HG03521 (cell line): ENCODE measurements around the gene LGALS16.
"Not testable (repeated sequence)": the region's sequence is repeated elsewhere in the genome, so short reads cannot be mapped to it uniquely, and the experiment has no call there.

Experiments used
- ATAC-seq: cut with Tn5 transposase; IDR thresholded peaks from one replicate; pipeline ENCODE4 v1.9.1; 2021; ENCODE audit warnings: mild to moderate bottlenecking, moderate library complexity; ENCODE audit not compliant: unreplicated experiment

The LGALS16 gene, protein sequence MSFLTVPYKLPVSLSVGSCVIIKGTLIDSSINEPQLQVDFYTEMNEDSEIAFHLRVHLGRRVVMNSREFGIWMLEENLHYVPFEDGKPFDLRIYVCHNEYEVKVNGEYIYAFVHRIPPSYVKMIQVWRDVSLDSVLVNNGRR

GRCh38 chr19:39655613-39656012, at the start of gene LGALS16:
Gene LGALS16, plus strand, starts transcription at chr19:39655913. Its CDS starts 49 bp downstream, at chr19:39655962.
- ATAC-seq, result no peak

- ATAC-seq, result no peak
Measured at GRCh38 chr19:39607021-39607420, 48.7 kb upstream of the LGALS16 start.

DNA sequence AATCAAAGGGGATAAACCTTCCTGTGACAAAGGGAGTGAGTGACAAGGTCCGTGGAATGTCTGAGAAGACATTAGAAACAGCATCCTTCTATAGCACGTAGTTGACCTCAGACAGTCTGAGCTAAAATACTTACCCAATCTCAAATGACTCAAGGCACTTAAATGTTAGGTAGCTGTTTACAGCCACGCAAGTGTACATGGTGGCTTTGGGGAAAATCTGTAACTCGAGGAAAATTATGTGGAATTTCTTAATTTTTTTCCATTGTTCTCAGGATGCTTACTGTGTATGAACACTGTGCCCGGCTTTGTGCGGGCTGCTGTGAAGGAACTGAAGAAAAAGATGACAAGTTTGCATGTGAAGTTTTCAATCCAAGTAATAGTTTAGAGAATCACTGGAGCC, 48.2 kb upstream of the LGALS16 start:
- ATAC-seq, result no peak

GRCh38 chr19:39613597-39613996, 42.1 kb upstream of the LGALS16 start:
- no peak for ATAC-seq

GRCh38 chr19:39617745-39618144, 38.0 kb upstream of the LGALS16 start:
- no peak for ATAC-seq

- no peak for ATAC-seq
Measured at GRCh38 chr19:39623946-39624345, 31.8 kb upstream of the LGALS16 start.

GRCh38 chr19:39627631-39628030, 28.1 kb upstream of the LGALS16 start:
- not testable (repeated sequence) for ATAC-seq

DNA sequence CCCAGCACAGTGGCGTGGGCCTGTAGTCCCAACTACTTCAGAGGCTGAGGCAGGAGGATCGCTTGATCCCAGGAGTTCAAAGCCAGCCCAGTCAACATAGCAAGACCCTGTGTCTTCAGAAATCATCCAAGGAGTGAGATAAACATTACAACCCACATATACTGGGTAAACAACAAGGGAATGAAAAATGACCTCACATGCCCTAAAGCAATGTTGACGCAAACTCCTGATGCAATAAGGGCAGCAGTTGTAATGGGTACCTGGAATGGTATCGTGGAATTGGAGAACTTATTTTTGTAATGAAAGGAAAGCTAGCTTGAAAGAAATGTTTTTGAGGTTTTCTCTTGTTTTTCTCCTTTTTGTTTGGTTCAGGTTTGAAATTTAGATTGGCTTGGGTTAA, 24.5 kb upstream of the LGALS16 start:
- no peak for ATAC-seq

DNA sequence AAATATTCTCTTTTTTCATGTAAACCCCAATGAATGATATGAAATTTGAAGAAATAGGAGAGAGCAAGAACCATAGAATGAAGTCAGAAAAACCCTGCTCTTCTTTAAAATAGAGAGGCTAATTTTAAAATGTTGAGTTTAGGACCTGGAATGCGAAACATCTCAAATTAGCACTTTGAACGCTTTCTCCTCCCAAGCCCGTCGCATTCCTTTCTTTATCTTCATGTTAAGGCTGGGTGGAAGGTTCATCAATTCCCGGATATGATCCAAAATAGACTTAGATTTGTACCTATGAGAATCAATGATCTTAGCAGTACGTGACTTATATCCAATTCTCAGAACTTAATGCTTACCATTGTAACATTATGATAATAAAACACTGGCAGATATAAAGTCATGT, 24.1 kb upstream of the LGALS16 start:
- ATAC-seq, result no peak

DNA sequence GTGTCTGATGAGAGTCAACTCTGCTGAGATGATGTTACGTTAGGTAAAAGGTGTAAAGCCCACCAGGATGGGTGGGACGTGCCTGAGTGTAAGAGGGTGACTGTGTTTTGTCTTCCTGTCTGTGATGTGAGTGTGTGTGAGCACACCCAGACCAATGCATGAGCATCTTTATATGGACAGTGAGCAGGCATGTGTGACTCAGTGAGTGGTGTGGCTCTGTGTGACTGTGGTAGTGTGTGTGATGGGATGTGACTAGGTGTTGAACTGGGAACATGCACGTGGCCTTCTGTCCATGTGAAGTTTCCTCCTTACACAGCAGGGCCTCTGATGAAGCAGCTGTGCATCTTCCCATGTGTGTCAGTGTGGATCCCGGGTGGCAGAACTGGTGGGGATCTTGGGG, 17.8 kb upstream of the LGALS16 start:
- no peak for ATAC-seq

DNA sequence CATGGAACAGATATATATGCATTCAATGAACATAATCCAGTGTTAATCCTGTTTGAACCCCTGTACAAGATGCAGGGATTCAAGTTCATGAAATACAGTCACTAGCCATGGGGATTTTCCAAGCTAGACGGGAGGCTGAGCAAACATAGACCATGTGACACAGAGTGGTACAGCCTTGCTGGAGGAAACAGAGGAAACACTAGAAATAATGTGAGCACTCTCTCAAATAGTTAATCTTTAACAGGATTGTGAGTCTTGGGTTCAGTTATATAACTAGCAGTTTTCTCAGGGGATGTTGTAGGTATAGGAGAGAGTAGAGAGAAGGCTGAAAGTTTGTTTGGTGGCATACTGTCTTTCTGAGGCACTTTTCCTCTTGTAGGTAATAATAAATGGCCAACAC, 13.9 kb upstream of the LGALS16 start:
- ATAC-seq, result no peak

GRCh38 chr19:39643591-39643990, 12.1 kb upstream of the LGALS16 start:
- ATAC-seq, result no peak

DNA sequence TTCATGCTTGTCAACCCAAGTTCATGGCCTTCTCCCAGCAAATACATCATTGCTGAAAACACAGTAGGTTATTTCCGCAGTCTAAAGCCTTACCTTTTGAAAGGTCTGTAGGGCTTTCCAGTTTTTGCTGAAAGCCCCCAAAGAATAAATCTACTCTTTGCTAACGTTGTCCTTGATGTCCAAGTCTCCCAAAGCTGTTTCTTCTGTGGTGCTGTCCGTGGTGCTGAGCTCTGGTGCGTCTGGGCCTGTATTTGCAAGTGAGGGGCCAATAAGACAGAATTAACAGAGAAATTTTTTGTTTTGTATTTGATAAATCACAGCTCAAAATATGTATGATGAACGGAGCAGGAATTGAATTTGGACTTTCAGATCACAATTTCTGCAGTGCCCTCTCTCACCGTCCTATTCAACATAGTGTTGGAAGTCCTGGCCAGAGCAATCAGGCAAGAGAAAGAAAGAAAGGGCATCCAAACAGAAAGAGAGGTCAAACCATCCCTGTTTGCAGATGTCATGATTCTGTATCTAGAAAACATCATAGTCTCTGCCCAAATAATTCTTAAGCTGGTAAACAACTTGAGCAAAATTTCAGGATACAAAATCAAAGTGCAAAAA, 9.8 kb upstream of the LGALS16 start:
- no peak for ATAC-seq

- no peak for ATAC-seq
Measured at GRCh38 chr19:39647918-39648317, 7.8 kb upstream of the LGALS16 start.

GRCh38 chr19:39659791-39660190, 4.1 kb downstream of the LGALS16 start:
- ATAC-seq, result no peak

GRCh38 chr19:39660661-39661060, 4.9 kb downstream of the LGALS16 start:
- no peak for ATAC-seq

GRCh38 chr19:39661565-39661964, 5.9 kb downstream of the LGALS16 start:
- ATAC-seq, result no peak

- ATAC-seq, result not testable (repeated sequence)
Measured at GRCh38 chr19:39669860-39670259, 14.1 kb downstream of the LGALS16 start.

- no peak for ATAC-seq
Measured at GRCh38 chr19:39670998-39671397, 15.3 kb downstream of the LGALS16 start.

DNA sequence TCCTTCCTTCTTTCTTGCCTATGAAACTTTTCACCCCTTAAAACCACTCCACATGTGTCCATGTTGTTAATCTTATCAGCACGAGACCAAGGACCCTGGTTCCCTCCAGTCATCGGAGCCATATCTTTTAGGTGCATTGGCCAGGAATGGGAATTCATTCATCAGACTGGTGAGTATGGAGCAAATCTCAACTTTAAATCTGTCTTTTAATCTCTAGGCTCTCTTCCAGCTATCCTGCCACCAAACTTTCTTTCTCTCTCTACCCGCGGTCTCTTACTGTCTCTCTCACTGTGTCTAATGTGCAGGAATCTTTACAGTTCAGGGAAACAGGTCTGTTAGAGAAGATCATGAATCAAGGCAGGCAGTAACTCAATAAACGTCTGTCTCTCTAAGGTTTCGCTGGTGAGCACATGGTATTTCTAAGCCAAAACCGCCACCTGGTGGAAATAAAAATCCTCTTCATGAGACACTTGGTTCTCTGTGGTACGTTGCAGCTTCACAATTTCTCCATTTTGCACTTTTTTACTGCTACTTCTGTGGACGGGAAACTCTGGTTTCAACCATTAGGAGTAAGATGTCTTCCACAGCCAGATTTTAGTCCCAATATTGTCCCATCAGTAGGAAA, 16.1 kb downstream of the LGALS16 start:
- ATAC-seq, result no peak

GRCh38 chr19:39672473-39672872, 16.8 kb downstream of the LGALS16 start:
- ATAC-seq, result no peak

- not testable (repeated sequence) for ATAC-seq
Measured at GRCh38 chr19:39673862-39674261, 18.1 kb downstream of the LGALS16 start.

DNA sequence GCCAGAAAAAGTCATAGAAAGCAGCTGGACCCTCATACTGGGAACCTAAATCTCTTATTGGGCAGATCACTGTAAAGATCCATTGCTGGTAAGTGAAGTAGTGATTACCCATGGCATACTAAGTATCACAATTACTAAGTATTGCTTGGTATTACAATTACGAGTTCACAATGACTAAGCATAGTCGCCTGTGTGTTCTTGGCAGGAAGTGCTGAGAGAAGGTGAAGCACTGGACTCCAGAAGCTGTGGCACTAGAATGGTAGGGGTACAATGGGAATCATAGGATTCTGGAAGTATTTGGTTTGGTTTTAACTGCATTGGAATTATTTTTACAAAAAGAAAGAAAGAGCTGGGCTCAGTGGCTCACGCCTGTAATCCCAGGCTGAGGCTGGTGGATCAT, 20.3 kb downstream of the LGALS16 start:
- ATAC-seq, result no peak
